HPDE6-E6E7 (cell line): ENCODE measurements around the gene GNL3.
"Not testable (repeated sequence)": the region's sequence is repeated elsewhere in the genome, so short reads cannot be mapped to it uniquely, and the experiment has no call there.

ENCODE experiments used
- DNase-seq: peaks from one replicate; pipeline ENCODE4 v3.0.0; 2011; ENCODE audit warnings: missing footprints; ENCODE audit errors: extremely low spot score

The GNL3 gene, protein sequence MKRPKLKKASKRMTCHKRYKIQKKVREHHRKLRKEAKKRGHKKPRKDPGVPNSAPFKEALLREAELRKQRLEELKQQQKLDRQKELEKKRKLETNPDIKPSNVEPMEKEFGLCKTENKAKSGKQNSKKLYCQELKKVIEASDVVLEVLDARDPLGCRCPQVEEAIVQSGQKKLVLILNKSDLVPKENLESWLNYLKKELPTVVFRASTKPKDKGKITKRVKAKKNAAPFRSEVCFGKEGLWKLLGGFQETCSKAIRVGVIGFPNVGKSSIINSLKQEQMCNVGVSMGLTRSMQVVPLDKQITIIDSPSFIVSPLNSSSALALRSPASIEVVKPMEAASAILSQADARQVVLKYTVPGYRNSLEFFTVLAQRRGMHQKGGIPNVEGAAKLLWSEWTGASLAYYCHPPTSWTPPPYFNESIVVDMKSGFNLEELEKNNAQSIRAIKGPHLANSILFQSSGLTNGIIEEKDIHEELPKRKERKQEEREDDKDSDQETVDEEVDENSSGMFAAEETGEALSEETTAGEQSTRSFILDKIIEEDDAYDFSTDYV

DNA sequence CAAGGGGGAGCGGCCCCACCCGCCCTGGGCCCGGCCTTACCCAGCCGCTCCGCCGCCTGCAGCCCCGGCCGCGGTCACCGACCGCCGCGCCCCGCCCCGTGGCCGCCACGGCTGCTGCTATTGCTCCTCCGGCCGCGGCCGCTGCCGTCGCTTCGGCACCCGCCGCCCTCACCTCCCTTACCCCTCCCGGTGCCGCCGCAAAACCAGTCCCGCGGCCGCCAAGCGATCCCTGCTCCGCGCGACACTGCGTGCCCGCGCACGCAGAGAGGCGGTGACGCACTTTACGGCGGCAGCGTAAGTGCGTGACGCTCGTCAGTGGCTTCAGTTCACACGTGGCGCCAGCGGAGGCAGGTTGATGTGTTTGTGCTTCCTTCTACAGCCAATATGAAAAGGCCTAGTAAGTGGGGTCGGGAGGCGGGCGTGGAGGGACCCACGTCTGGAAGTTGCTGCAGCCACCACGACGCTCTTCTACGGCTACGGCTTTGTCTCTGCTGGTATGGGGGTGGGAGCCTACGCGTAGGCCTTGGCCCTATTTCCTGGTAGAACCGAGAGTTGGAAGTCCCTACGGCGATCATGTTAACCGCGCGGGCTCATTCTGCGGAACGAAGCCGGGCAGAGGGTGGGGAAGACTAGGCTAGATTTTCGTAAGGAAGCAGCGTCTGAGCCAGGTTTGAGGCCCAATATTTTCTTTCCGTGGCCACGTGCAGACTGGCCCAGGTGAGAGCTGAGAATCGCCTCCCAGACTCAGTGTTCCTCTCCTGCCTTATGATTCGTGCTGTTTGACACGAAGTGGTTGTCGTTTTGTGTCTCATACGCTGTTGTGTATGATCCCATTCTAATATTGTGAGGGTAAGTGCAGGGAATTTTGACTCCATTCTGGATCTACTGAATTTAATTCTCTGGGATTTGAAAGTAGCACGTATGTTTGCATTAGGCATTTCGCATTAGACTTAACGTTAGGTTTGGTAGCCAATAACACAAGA is at the start of gene GNL3, which contains the start of gene PBRM1:
Gene GNL3 (plus strand): TSS at position 324 of the 983 bp plus-strand sequence. CDS start 61 bp downstream, at position 385.
Gene PBRM1 (minus strand): TSS at position 205 of the 983 bp plus-strand sequence.
- no peak for DNase-seq

DNA sequence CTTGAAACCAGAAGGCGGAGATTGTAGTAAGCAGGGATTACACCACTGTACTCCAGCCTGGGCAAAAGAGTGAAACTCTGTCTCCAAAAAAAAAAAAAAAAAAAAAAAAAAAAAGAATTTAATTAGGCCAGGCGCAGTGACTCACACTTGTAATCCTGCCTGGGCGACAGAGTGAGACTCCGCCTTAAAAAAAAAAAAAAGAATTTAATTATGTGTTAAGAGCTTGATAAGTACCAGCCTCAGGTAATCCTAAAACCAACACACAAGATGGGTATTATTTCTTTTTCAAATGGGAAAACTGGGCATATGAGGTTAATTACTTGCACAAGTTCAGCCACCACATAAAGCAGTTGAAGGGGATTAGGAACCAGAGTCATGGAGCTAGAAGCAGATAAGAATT is 49.2 kb upstream of the GNL3 start:
- no peak for DNase-seq

DNA sequence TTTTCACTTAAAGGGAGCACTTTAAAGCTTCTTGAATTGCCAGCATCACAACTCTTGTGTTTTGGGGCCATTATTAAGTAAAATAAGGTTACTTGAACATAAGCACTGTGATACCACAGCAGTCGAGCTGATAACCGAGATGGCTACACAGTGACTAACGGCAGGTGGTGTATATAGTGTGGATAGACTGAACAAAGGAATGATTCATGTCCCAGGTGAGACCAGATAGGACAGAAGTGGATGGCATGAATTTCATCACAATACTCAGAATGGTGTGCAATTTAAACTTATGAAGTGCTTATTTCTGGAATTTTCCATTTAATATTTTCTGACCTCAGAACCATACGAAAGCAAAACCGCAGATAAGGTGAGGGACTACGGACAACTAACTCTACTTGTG is 40.3 kb upstream of the GNL3 start:
- no peak for DNase-seq

DNA sequence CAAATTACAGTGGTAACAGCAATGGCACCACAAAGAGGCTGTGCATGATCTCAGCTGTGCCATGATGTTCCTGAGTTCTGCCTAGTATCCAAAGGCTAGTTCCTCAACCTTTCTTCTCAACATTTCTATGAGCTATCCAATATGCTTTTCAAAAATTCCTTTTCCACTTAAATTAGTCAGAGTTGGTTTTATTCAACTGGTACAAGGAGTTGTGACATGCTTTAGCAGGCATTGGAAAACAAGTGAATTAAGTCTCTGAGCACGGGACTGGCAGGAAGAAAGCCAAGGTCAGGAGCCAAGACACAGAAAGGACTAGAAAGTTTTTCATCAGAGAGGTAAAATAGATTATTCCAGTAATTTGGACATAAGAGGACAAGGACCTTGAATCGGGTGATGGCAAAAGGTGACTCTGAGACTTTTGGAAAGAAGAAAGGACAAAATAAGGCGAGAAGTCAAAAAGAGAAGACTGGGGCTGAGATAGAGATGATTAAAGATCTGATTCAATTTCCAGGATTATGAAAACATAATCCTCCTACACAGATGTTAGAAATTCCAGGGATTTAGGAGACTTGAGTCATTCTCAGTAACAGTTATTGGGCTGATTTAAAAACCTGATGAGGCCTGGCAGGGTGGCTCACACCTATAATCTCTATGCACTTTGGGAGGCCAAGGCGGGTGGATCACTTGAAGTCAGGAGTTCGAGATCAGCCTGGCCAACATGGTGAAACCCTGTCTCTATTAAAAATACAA is 36.2 kb upstream of the GNL3 start:
- no peak for DNase-seq

DNA sequence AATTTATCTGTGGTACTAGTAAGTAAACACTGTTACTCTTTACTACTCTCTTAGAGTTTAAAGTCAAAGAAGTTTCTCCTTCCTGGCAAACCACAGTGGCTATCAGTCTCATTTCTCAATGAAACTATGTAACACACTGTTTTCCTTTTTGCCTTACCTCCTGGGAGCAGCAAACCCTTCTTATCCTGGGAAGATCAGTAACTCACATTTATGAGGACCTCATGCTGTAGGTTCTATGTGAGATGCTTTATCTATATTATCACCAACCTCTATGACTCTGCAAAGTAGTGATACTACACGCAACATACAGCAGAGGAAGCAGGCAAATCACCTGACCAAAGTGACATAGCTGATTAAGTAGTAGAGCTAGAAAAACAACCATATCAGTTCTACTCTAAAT is 35.4 kb upstream of the GNL3 start:
- DNase-seq = no peak

DNA sequence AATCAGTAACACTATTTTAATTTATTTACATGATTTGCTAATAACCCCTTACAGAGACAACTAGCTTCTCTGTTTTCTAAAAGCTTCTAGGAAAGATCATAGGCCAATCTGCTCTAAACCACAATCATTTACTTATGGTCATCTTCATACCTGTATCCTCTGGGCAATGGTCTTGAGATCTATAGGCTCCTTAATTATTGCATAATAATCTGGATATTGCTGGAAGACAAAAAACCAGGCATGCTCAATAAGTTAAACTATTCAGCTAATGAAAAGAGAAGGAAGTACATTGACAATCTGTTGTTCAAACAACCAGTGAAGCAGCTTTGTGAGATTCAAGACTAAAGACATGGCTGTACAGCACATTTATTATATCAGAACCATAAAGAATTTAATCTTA is 34.2 kb upstream of the GNL3 start:
- DNase-seq = no peak

DNA sequence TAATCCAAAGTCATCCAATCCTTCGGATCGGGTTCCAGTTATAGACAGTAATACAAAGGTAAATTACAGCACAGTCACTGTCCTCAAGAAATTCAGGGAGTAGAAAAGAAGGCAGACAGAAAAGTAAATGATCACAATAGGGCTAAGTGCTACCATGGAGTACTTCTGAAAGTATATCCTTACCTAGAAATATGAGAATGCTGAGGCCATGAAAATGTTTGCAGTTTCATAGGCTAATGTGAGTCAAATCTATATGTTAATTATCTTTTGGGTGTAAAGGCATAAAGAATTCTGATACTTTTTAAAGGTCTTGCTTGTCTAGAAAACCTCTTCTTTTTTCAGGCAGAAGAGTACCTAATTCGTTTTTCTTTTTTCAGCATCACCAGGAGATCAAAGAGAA is 29.9 kb upstream of the GNL3 start:
- DNase-seq = no peak

DNA sequence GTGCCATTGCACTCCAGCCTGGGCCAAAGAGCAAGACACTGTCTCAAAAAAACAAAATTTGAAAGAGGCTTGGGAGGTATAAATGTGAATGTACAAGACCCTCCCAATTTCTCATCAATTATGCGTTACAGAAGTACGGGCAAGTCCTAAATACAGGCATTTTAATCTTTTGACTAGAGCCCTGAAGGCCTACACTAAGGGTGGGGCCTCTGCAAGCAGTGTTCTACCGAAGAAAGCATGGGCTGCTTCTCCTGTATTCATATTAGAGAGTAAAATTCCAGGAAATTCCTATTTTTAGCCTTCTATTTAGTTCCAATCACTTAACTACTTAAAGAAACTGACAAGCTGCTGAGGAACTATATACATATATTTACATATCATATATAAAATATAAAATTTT is 25.8 kb upstream of the GNL3 start:
- DNase-seq = no peak

DNA sequence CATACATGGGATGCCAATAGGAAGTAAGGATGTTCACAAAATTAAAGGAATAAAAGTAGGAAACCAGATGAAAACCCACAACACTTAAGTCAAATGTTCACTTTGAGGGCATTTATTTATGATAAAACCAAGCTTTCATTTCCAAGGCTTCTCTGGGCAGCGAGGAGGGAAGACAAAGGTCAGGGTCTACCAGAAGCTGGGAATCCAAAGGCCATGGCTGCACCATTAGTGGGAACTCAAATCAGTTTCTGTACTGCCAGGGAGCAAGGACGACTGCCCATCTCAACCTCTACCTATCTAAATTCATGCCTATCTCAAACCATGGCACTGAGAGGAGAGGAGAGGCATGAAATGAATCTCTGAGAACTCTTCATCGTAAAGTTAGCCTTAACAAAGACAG is 22.7 kb upstream of the GNL3 start:
- no peak for DNase-seq

DNA sequence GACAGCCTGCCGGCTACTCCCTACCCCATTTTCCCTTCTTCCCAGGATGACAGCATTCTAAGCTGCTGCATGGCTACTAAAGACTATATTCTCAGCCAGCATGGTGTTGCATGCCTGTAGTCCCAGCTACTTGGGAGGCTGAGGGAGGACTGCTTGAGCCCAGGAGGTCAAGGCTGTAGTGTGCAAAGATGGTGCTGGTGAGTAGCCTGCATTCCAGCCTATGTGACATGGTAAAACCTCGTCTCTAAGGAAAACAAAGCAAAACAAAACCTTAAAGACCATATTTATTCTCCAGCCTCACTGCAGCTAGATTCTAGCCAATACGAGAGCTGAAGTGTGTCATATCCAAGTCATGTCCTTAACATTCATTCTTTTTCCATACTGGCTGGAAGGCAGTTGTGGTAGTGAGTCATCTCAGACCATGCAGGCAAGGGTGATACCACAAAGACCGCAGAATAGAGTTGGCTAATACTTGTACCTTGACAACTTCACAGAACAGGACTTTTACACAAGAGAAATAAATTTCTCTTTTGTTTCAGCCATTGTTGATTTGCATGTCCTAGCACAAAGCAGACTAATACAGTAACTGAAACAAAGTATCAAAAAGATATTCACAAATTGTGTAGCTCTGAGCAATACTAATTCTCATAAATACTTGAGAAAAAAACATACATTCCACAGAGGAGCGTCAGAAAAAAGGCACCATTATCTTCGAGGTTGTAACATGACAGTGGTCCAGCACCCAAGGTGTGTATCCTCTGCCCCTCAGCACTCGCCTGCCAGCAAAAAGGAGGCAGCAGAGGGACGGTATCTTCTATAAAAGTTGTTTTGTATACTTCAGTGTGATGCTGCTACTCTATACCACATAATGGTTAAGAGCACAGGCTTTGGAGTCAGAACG is 15.0 kb upstream of the GNL3 start:
- DNase-seq = peak; percentile 53

DNA sequence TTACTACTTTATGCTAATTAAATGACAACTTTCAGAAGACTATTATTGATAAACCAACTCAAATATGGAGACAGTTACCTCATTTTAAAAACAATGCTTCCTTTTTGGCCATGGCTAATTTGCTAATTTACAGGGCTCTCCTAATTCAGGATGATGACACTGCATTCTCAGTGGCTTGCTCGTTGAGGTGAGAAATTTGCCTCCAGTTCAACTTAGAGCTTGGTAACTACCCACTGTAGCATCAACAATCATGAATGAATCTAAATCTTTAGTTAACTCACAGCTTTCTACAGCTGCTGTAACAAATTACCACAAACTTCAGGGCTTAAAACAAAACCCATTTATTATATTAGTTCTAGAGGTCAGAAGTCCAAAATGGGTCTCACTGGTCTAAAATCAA is 14.2 kb upstream of the GNL3 start:
- DNase-seq = no peak

DNA sequence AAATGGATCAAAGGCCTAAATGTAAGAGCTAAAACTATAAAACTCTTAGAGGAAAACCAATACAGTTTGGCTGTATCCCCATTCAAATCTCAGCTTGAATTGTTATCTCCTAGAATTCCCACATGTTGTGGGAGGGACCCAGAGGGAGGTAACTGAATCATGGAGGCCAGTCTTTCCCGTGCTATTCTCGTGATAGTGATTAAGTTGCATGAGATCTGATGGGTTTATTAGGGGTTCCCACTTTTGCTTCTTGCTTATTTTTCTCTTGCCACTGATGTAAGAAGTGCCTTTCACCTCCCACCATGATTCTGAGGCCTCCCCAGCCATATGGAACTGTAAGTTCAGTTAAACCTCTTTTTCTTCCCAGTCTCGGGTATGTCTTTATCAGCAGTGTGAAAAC is 9.6 kb upstream of the GNL3 start:
- not testable (repeated sequence) for DNase-seq

DNA sequence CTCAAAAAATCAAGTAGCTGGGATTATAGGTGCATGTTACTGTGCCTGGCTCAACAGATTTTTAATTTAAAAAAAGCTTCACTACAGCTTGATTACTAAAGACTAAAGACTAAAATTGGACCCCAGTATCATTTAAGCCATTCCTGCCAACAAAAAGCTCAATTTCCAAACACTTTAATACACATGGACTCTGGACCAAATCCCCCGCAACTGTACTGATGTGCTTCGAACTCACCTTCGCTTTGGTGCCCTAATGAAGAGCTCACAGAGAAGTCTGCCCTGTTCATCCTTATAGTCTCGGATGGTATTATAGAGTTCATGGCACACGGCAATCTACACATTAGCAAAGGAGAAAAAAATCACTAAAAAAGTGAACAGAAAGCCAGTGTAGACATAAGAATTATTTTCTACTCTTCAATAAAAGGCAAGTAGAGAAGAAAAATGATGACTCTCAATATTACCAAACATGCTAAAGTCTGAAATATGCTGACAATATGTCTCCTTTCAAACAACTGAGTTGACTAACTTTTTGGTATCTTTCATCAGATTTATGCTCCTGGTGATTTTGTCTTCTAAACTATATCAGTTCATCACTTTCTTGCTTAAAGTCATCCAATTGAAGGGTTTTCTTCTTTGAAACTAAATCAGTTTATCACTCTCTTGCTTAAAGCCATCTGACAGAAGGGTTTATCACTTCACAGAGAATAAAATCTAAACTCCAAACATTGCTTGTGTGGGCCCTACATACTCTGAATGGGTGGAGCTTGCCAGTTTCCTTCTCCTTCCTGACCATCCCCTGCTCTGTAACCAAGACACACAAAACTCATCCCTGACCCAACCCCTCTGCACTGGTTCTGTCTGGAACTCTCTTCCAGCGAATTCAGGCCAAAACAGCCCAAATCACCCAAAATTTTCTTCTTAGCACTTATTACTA is 7.3 kb upstream of the GNL3 start:
- DNase-seq = no peak

DNA sequence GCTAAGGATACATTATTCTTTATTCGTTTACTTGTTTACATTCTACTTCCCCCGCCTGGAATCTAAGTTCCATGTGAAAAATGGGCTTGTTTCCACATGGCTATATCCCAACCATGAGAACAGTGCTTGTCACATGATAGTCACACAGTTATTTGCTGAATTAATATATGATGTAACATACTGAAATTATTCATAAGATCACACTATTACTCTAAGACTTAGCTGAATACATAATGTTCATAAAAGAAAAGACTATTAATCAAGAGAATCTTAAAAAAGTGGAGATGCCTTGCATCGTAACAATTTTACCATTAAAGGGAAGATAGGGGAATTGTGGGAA is 6.7 kb upstream of the GNL3 start:
- no peak for DNase-seq

DNA sequence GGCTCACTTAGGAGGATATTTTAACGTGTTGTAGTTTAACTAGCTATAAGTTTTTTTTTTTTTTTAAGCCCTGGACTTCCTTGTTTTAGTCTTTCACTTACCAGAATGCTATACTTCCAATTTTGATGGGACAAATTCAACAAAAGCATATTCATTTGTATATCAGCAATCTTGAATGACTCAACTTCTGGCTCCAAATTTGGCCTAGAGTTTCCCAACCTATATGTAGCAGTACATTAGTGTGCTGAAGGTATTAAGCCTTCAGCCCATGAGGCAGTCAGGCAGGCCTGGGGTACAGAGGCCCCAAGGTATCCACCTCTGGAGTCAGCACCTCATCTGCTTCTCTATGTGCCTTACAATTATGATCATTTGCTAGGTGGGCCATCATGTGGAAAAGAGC is 6.0 kb upstream of the GNL3 start:
- no peak for DNase-seq

DNA sequence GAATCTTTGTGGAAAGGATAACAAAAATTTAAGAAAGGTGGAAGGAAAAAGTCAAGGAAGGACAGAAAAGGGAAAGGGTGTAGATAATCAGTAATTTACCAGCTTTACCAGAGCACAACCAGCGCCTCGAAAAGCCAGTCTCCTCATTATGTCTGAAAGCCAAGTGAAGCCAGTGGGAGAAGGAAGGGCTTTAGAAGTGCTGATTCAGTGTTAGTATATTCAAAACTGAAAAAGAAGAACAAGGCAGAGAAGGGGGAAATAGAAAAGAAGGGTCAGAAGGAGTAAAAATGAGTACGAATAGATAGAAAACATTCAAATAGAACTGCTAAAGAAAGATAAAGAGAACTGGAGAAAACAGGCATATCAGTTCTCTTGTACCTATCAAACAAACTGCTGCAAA is 4.2 kb upstream of the GNL3 start:
- no peak for DNase-seq

DNA sequence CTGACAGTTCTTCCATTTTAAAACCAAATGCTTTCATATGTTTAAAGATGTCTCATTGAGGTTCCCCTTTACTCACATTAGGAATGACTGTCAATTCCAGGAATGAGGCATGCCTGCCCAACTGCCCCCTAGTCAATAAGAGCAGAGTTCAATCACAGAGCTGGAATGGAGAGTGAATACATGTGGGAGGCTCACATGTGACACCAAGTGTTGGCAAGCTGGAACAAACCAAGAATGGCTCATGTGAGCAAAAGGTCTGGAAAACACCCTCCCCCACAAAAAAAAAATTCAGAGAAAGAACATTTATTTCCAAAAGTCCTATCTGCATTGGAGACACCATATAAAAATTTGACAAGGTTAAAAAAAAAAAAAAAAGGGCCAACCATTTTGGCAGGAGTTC is 3.8 kb upstream of the GNL3 start:
- no peak for DNase-seq

DNA sequence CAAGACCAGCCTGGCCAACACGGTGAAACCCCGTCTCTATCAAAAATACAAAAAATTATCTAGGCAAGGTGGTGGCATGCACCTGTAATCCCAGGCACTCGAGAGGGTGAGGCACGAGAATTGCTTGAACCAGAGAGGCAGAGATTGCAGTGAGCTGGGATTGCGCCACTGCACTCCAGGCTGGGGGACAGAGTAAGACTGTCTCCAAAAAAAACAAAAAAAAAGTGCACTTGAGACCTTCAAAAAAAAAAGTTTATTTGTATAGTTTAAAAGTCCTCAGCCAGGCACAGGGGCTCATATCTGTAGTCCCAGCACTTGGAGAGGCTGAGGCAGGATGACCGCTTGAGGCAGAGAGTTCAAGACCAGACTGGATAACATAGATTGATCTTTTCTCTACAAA is 2.2 kb upstream of the GNL3 start:
- DNase-seq = no peak

DNA sequence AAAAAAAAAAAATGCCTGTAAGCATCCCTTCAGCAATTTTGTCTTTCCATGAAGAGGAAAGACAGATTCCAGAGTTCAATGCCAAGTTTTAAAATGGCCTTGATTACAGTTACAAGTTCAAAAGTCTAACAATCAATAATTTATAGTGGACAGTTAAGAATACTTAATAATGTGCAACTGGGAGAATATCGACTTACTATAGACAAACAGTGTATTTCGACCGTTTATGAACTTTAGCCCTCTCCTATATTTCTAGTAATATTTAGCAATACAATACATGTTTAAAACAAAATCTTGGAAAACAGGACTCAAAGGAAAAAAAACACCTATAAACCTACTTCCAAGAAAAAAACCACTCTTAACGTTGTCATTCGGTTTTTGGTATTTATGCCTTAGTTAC is 1.6 kb upstream of the GNL3 start:
- DNase-seq = no peak

DNA sequence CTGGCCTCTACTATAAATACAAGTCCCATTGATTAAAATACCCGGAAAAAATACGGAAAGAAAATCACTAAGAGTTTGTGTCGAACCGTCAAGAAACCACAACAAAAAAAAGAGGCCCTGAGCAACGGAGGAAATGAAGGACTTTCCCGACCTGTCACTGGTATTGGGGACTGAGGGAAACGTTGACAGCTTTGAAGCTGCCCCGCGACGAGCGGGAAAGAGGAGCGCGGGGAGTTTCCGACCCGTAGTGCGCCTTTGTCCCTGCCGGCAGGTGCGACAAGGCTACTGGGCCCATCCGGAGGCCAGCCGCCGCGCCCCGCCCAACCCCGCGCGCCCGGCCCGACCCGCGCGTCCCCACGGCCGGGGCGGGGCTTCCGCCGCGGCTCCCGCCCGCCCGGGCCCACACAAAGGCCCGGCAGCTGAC is 535 bp upstream of the GNL3 start:
- no peak for DNase-seq
